ENCODE measurements around the gene TAAR8.
A peak's percentile ranks its signal among the peaks of the same experiment; 100 is the strongest.
"Not testable (repeated sequence)": the region's sequence is repeated elsewhere in the genome, so short reads cannot be mapped to it uniquely, and the experiment has no call there.

The TAAR8 gene

GRCh38 chr6:132590362-132590761 lies 37.9 kb downstream of the TAAR8 start:
- TF ChIP-seq, protein P1, sequence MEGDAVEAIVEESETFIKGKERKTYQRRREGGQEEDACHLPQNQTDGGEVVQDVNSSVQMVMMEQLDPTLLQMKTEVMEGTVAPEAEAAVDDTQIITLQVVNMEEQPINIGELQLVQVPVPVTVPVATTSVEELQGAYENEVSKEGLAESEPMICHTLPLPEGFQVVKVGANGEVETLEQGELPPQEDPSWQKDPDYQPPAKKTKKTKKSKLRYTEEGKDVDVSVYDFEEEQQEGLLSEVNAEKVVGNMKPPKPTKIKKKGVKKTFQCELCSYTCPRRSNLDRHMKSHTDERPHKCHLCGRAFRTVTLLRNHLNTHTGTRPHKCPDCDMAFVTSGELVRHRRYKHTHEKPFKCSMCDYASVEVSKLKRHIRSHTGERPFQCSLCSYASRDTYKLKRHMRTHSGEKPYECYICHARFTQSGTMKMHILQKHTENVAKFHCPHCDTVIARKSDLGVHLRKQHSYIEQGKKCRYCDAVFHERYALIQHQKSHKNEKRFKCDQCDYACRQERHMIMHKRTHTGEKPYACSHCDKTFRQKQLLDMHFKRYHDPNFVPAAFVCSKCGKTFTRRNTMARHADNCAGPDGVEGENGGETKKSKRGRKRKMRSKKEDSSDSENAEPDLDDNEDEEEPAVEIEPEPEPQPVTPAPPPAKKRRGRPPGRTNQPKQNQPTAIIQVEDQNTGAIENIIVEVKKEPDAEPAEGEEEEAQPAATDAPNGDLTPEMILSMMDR (IDR thresholded peaks at IDR 0.05): no peak
- Histone ChIP-seq H3K9me3 (no peaks in the 10 kb centered on the region), H3K4me3 (ENCODE audit: low read depth in 1 of 2, low read length in 1 of 2) (no peak overlapping the region), H3K27ac (no peak overlapping the region), H3K36me3 (no peaks in the 10 kb centered on the region), H3K27me3 (no peaks in the 10 kb centered on the region), H3K4me1 (ENCODE audit: control insufficient read depth in 1 of 2, insufficient read depth in 1 of 2, low read depth in 1 of 2, low read length in 1 of 2) (peaks cover 62 to 80% of the 10 kb centered on the region in 2 experiments)

DNA sequence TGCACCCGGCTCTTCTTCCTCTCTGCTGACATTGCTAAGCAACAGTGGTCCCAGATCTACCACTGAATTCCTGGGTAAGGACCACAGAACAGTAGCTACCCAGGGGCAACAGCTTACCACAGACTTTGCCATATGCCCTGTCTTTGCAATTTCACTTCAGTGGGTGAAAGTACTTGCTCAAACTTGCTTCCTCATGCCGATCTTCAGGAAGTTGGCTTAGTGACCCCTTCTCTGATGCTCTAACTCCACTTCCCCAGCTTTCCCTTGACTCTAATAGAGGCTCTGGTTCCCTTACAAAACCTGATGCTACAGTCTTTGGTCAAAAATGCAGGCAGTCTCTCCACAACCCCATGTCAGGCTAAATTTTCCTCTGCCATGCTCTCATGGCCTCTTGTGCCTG lies 40.4 kb downstream of the TAAR8 start:
- H3K4me1 ChIP-seq (ENCODE audit: control insufficient read depth in 1 of 2, insufficient read depth in 1 of 2, low read depth in 1 of 2, low read length in 1 of 2): peaks cover 50 to 58% of the 10 kb centered on the region in 2 experiments
- H3K9me3 ChIP-seq: no peaks in the 10 kb centered on the region
- H3K27ac ChIP-seq: peak overlapping the region; percentile 77

DNA sequence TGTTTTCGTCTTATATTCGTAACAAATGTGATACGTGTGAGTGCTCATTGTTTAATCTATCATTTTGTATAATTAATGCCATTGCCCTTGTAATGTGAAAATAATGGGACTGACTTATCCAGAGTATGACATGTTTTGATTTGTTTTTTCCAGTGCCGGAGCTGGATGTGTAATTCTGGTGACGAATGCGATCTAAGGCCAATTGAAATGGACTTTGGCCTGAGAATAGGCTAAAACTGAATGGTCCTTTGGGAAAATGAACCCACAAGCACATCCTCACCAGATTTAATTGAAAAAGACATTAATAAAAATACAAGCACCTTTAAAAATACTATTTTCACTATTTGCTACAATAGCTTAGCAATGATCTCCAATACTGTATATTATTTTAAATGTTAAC lies 43.7 kb downstream of the TAAR8 start:
- no peaks in the 10 kb centered on the region for H3K9me3 ChIP-seq
- H3K4me3 ChIP-seq (ENCODE audit: low read depth in 1 of 2, low read length in 1 of 2): no peak overlapping the region
- H3K36me3 ChIP-seq: no peaks in the 10 kb centered on the region
- TF ChIP-seq, protein P1 (IDR thresholded peaks at IDR 0.05): no peak
- peaks cover 23 to 26% of the 10 kb centered on the region in 2 experiments for H3K4me1 ChIP-seq (ENCODE audit: control insufficient read depth in 1 of 2, insufficient read depth in 1 of 2, low read depth in 1 of 2, low read length in 1 of 2)
- H3K27me3 ChIP-seq: peaks cover 31% of the 10 kb centered on the region
- H3K27ac ChIP-seq: no peak overlapping the region

More for the DNA sequence above, 40.4 kb downstream of the TAAR8 start:
- no peaks in the 10 kb centered on the region for H3K36me3 ChIP-seq
- no peak overlapping the region for H3K4me3 ChIP-seq (ENCODE audit: low read depth in 1 of 2, low read length in 1 of 2)
- H3K27me3 ChIP-seq: peaks cover 23% of the 10 kb centered on the region
- TF ChIP-seq, protein P1 (IDR thresholded peaks at IDR 0.05): no peak

- TF ChIP-seq, protein P1 (IDR thresholded peaks at IDR 0.05): no peak
- Histone ChIP-seq H3K27ac (no peak overlapping the region), H3K4me3 (ENCODE audit: low read depth in 1 of 2, low read length in 1 of 2) (no peak overlapping the region), H3K4me1 (ENCODE audit: control insufficient read depth in 1 of 2, insufficient read depth in 1 of 2, low read depth in 1 of 2, low read length in 1 of 2) (peaks cover under 1 to 3% of the 10 kb centered on the region in 2 experiments), H3K9me3 (no peaks in the 10 kb centered on the region), H3K36me3 (no peaks in the 10 kb centered on the region), H3K27me3 (peaks cover 31% of the 10 kb centered on the region)
Measured at GRCh38 chr6:132598473-132598872, 46.0 kb downstream of the TAAR8 start.

DNA sequence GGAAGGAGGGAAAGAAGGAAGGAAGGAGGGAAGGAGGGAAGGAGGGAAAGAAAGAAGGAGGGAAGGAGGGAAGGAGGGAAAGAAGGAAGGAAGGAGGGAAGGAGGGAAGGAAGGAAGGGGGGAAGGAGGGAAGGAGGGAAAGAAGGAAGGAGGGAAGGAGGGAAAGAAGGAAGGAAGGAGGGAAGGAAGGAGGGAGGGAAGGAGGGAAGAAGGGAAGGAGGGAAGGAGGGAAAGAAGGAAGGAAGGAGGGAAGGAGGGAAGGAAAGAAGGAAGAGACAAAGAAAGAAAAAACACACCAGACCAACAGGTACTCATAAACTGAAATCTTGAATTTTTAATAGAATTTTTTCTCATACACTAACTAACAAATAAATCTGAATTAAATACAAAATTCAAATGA lies 48.4 kb downstream of the TAAR8 start:
- H3K9me3 ChIP-seq; H3K36me3 ChIP-seq; H3K4me3 ChIP-seq (ENCODE audit: low read depth in 1 of 2, low read length in 1 of 2); H3K27ac ChIP-seq; H3K4me1 ChIP-seq (ENCODE audit: control insufficient read depth in 1 of 2, insufficient read depth in 1 of 2, low read depth in 1 of 2, low read length in 1 of 2): not testable (repeated sequence)
- H3K27me3 ChIP-seq: peaks cover 27% of the 10 kb centered on the region

Measured in neutrophil (primary cell).